GM18867 (cell line): ENCODE measurements around the gene PSMA8.
"Not testable (repeated sequence)": the region's sequence is repeated elsewhere in the genome, so short reads cannot be mapped to it uniquely, and the experiment has no call there.

Source experiments
- ATAC-seq: cut with Tn5 transposase; IDR thresholded peaks from one replicate; pipeline ENCODE4 v1.9.1; 2021; ENCODE audit warnings: mild to moderate bottlenecking, moderate library complexity; ENCODE audit not compliant: unreplicated experiment

Gene PSMA8

GRCh38 chr18:26133652-26134051 lies at the start of gene PSMA8:
PSMA8 (plus strand) TSS chr18:26133869; CDS start chr18:26133966, 97 bp downstream.
- ATAC-seq: no peak

DNA sequence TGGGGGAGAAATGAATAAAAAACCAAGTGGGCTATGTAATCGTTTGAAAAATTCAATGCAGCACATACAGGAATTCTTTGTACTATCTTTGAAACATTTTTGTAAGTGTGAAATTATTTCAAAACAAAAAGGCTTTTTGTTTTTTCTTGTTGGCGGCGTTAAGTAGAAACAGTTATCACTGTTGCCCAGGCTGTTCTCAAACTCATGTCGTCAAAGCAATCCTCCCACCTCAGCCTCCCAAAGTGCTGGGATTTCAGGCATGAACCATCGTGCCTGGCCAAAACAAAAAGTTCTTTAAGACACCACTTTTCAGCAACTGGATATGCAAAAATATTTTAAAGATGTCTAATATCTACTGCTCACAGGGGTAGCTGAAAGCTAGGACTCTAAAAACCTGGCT lies 48.6 kb upstream of the PSMA8 start:
- ATAC-seq: no peak

DNA sequence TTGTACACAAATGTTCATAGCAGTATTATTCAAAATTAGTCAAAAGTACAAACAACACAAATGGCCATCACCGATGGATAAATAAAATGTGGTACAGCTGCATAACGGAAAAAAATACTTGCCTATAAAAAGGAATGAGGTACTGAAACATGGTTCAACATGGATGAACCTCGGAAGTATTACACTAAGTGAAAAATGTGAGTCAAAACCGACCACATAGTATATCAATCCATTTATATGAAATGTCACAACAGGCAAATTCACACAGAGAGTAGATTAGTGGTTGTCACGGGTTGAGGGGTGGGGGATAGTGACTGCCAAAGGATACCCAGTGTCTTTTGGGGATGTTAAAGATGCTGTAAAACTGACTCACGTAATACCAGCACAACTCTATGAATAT lies 46.7 kb upstream of the PSMA8 start:
- ATAC-seq: no peak

- no peak for ATAC-seq
These were observed 45.2 kb upstream of the PSMA8 start for GRCh38 chr18:26088487-26088886.

GRCh38 chr18:26089293-26090129 lies 44.2 kb upstream of the PSMA8 start:
- ATAC-seq: peak; percentile 17

DNA sequence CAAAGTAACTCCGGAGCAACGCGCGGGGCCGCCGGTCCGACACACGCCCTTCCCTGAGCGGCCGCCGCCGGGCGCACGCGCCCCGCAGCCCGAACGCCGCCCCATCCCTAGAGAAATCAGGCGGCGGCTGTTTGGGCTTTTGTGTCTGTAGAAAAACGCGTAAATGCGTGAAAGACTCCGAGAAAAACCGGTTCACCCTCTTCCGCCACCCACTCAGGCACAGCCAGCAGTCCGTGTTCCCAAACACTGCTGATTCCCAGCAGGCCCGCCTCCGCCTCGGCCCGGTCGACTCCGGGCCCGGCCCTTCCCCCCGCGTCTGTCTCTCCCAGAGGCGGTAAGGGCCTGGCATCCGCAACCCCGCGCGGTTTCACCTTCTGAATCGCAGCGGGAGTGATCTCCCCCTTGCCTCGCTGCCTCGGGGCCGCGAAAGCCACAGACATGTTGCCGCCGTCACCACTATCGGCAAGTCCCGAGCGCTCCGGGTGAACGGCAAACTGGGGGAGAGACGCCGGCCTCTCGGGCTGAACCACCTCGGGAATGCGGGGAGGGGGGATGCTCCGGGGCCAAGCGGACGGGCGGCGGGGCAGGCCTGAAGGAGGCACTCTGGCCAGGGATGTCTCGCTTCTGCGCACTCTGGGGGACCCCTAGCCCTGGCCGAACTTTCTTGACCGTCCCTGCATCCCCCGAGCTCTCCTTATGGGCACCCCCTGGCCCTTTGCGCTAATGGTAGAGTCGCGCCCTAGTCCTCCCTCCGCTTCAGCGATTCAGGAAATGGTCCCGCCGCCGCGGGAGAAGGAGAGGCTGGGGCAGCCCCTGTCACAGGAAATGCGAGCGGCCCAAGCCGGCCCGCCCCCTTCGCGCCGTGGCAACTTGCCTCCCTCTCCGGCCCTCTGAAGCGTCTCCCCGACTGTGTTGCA lies 43.3 kb upstream of the PSMA8 start, which contains the start of gene SS18:
Gene SS18 (minus strand): TSS at position 484 of the 917 bp plus-strand sequence. CDS start 44 bp downstream, at position 440.
- ATAC-seq: peak; percentile 78

DNA sequence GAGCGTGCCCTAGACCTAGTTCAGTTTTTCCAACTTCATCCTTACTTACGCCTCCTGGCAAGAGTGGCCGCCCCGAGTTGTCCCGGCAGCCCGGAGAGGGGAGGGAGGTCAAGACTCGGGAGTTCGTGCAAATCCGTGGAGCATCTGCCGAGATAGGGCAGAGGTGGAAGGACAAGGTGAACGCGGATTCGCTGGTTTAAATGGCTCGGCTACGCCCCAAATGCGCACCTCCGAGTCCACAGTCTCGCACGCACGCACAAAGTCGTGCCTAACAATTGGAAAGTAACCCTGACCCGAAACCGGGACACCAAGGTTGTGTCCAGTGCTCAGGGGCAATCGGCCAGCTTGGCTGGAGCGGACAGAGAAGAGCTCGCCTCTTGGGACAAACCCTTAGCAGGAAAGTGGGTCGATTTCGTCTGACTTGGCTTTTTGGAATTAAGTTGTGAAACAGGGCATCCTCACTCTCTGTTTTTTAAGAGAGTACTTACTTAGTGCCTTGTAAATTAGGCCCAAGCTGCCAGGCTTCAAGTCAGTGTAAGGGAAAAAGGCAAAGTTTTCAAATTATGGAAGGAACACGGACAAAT lies 42.5 kb upstream of the PSMA8 start:
- ATAC-seq: peak; percentile 55

- no peak for ATAC-seq
These were observed 36.8 kb upstream of the PSMA8 start for GRCh38 chr18:26096852-26097251.

DNA sequence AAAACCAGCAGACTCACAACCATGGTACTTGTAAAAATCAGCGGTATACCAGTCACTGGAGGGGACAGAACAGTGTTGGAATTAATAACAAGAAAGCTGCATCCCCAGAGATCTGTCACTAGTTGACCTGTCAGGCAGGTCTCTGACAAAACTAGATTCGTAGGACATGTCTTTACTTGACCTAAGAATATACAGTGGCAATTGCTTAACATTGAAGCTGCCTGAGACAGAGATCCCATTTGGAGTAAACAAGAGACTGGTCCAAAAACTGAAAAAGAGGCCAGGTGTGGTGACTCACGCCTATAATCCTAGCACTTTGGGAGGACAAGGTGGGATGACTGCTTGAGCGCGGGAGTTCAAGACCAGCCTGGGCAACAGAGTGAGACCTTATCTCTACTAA lies 36.1 kb upstream of the PSMA8 start:
- no peak for ATAC-seq

- ATAC-seq: no peak
These were observed 30.1 kb upstream of the PSMA8 start for GRCh38 chr18:26103579-26103978.

DNA sequence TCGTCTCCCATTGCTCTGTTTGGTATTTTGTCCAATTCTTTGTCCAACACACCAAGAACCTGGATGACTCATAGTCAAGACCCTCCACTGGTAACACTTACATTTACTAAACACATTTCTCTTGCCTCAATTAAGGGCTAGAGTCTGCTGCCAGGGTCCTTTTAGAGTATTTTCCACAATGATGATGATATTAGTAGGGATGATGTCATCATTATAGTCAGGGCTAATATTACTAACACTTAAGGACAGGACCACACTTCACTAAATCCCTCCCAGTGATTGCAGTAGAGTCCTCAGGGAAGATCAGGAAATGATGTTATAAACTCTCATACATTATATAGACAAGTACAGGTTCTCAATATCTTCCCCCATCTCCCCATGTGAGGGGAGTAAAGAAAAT lies 29.6 kb upstream of the PSMA8 start:
- ATAC-seq: no peak

- ATAC-seq: no peak
These were observed 14.4 kb upstream of the PSMA8 start for GRCh38 chr18:26119246-26119645.

- no peak for ATAC-seq
These were observed 12.2 kb upstream of the PSMA8 start for GRCh38 chr18:26121476-26121875.

- ATAC-seq: not testable (repeated sequence)
These were observed 11.7 kb upstream of the PSMA8 start for GRCh38 chr18:26121994-26122393.

DNA sequence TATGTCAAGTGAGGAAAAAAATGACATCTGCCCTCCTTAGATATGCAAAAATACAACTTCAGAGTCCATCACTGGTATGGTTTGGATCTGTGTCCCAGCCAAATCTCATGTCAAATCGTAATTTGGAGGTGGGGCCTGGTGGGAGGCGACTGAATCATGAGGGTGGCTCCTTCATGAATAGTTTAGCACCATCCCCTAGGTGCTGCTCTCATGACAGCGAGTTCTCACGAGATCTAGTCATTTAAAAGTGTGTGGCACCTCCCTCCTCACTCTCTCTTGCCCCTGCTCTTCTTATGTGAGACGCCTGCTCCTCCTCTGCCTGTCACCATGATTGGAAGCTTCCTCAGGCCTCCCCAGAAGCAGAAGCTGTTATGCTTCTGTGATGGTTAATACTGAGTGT lies 5.9 kb upstream of the PSMA8 start:
- ATAC-seq: no peak

- not testable (repeated sequence) for ATAC-seq
These were observed 5.5 kb upstream of the PSMA8 start for GRCh38 chr18:26128192-26128591.

- no peak for ATAC-seq
These were observed 438 bp downstream of the PSMA8 start for GRCh38 chr18:26134107-26134506.

GRCh38 chr18:26135548-26135947 lies 1.9 kb downstream of the PSMA8 start:
- ATAC-seq: no peak

- ATAC-seq: no peak
These were observed 23.7 kb downstream of the PSMA8 start for GRCh38 chr18:26157326-26157725.

DNA sequence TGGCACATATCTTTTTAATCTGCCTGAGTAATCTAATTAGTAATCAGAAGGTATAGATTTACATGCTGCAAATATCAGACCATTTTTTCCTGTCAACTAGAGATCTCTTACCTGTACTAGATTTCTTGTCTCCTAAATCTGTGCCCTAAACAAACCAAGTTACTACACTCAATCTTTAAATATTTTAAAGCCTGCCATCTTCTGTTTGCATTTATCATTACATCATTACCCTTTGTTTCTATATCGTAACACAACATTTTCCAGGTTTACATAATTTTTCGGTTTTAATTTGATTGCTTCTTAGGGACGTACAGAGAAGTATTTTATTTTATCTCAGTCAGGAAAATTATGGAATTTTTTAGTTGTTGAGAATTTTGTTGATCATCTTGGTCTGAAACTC lies 25.7 kb downstream of the PSMA8 start:
- no peak for ATAC-seq

GRCh38 chr18:26164571-26164970 lies 30.9 kb downstream of the PSMA8 start:
- no peak for ATAC-seq
